Activated gamma-delta T cell treated with Interleukin-2 at 50 U/mL for 16 hours (primary cell): ENCODE data around the gene MIB2.
"Not testable (repeated sequence)": the region's sequence is repeated elsewhere in the genome, so short reads cannot be mapped to it uniquely, and the experiment has no call there.

Experiments used
- DNase-seq: peaks from one replicate; pipeline ENCODE4 v3.0.0-alpha.2; 2020

Gene MIB2

GRCh38 chr1:1662830-1663560 lies 47.7 kb downstream of the MIB2 start:
- not testable (repeated sequence) for DNase-seq

- not testable (repeated sequence) for DNase-seq
Observed at GRCh38 chr1:1664318-1664717, 49.0 kb downstream of the MIB2 start.

GRCh38 chr1:1664941-1665814 lies 49.9 kb downstream of the MIB2 start:
- no peak for DNase-seq

- no peak for DNase-seq
Observed at GRCh38 chr1:1665815-1666251, 50.5 kb downstream of the MIB2 start.

- DNase-seq = no peak
Observed at GRCh38 chr1:1666526-1666925, 51.2 kb downstream of the MIB2 start.

GRCh38 chr1:1669468-1670440 lies 54.5 kb downstream of the MIB2 start:
- no peak for DNase-seq

GRCh38 chr1:1670866-1671265 lies 55.6 kb downstream of the MIB2 start:
- DNase-seq = no peak

- no peak for DNase-seq
Observed at GRCh38 chr1:1671365-1672119, 56.2 kb downstream of the MIB2 start.

GRCh38 chr1:1672181-1672965 lies 57.1 kb downstream of the MIB2 start:
- no peak for DNase-seq

- not testable (repeated sequence) for DNase-seq
Observed at GRCh38 chr1:1674806-1675205, 59.5 kb downstream of the MIB2 start.

GRCh38 chr1:1675218-1675617 lies 59.9 kb downstream of the MIB2 start:
- not testable (repeated sequence) for DNase-seq

GRCh38 chr1:1676087-1676486 lies 60.8 kb downstream of the MIB2 start:
- DNase-seq = not testable (repeated sequence)

- DNase-seq = peak; percentile 49
Observed at GRCh38 chr1:1677718-1678580, 62.6 kb downstream of the MIB2 start.

GRCh38 chr1:1678581-1679380 lies 63.5 kb downstream of the MIB2 start:
- DNase-seq = no peak
